Subcutaneous adipose tissue (tissue), 4 donors: ENCODE results near the gene SMPX. TPM values are rescaled to one million over a fixed set of nuclear protein-coding genes. Genes with fewer than 3 reads are reported as not detected.

Experiments used
- total RNA-seq, 4 donors: library from RNA; depleted of rRNA; stranded (reverse); fragments of >200 nt; gene quantifications; one replicate each; pipeline ENCODE4 v1.1.0, GENCODE V29; 2016
- TF ChIP-seq, protein P1 (sequence below): fragments of 450-650 bp; IDR thresholded peaks from one replicate; pipeline ENCODE4 v1.5.1; 2016; ENCODE audit warnings: low read depth, mild to moderate bottlenecking, control low read depth, antibody characterized with exemption, moderate library complexity

Gene SMPX
- total RNA-seq, 4 donors from 2014 or later, result not detected

- TF ChIP-seq, protein P1, sequence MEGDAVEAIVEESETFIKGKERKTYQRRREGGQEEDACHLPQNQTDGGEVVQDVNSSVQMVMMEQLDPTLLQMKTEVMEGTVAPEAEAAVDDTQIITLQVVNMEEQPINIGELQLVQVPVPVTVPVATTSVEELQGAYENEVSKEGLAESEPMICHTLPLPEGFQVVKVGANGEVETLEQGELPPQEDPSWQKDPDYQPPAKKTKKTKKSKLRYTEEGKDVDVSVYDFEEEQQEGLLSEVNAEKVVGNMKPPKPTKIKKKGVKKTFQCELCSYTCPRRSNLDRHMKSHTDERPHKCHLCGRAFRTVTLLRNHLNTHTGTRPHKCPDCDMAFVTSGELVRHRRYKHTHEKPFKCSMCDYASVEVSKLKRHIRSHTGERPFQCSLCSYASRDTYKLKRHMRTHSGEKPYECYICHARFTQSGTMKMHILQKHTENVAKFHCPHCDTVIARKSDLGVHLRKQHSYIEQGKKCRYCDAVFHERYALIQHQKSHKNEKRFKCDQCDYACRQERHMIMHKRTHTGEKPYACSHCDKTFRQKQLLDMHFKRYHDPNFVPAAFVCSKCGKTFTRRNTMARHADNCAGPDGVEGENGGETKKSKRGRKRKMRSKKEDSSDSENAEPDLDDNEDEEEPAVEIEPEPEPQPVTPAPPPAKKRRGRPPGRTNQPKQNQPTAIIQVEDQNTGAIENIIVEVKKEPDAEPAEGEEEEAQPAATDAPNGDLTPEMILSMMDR, result no peak
Observed at GRCh38 chrX:21725496-21725895, 32.4 kb downstream of the SMPX start.

DNA sequence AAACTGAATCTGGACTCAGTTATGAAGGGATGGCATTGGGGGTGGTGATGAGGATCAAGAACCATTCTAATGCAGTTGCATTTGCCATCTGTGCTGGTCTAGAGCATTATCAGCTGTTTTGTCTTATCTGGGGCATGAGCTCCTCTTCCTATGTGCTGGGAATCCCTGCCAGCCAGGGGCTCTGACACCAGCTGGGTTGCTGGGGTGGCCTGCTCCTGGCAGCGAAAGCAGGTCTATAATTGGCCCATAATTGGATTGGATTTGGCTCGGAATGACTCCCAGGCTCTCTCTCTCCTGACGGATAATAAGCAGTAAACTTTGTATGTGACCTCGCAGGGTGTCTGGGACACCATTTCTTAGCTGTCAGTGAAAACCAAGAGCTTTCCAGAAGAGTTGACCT, 34.1 kb downstream of the SMPX start:
- TF ChIP-seq, protein P1, result no peak

DNA sequence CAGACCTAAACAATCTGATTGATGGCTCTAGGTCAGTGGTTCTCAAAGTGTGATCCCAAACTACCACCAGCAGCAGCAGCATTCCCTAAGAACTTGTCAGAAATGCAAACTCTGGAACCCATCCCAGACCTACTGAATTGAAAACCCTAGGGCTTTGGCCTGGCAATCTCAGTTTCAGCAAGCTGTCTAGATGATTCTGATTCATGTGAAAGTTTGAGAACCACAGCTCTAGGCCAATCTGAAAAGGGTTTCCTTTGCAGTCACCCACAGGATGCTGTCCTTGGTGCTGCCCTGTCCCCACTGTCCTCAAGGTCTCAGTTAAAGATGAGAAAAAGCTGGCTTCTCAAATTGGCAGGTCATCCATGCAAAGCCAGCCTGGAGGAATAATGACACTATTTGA, 34.8 kb downstream of the SMPX start:
- TF ChIP-seq, protein P1, result no peak

GRCh38 chrX:21721195-21721594, 36.7 kb downstream of the SMPX start:
- TF ChIP-seq, protein P1, result no peak

GRCh38 chrX:21718575-21718974, 39.3 kb downstream of the SMPX start:
- TF ChIP-seq, protein P1, result no peak

GRCh38 chrX:21717802-21718201, 40.1 kb downstream of the SMPX start:
- TF ChIP-seq, protein P1, result no peak

- TF ChIP-seq, protein P1, result no peak
Observed at GRCh38 chrX:21715825-21716224, 42.1 kb downstream of the SMPX start.
